Measurements from ENCODE around the gene NAALADL1.

DNA sequence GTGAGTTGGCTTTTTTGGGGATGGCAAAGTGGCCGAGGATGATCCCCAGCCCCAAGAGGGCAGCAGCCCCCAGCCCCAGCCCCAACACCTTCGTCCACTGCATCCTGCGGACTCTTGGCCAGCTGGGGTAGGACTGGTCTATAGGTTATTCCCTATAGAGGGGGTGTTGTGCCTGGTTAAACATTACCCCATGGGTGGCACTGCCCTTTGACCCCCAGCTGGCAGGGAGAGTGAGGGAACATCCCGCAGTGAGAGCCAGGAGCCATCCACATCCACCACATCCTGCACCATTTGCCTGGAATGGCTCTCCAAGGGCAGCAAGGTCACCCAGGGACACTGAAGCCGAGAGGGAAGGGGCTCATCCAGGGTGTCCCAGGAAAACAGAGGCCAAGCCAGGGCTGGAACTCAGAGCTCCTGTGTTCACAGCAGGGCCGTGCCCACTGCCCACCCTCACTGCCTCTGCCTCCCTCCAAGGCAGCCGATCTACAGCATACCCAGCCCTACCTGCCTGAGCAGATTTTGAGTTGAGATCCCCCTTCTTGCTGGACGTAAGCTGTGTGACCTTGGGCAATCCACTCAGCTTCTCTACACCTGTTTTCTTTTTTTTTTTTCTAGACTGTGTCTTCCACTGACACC is at the start of gene NAALADL1:
- TF ChIP-seq, protein P1, sequence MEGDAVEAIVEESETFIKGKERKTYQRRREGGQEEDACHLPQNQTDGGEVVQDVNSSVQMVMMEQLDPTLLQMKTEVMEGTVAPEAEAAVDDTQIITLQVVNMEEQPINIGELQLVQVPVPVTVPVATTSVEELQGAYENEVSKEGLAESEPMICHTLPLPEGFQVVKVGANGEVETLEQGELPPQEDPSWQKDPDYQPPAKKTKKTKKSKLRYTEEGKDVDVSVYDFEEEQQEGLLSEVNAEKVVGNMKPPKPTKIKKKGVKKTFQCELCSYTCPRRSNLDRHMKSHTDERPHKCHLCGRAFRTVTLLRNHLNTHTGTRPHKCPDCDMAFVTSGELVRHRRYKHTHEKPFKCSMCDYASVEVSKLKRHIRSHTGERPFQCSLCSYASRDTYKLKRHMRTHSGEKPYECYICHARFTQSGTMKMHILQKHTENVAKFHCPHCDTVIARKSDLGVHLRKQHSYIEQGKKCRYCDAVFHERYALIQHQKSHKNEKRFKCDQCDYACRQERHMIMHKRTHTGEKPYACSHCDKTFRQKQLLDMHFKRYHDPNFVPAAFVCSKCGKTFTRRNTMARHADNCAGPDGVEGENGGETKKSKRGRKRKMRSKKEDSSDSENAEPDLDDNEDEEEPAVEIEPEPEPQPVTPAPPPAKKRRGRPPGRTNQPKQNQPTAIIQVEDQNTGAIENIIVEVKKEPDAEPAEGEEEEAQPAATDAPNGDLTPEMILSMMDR (IDR thresholded peaks at IDR 0.05) = no peak
- no peak for TF ChIP-seq POLR2A (IDR thresholded peaks at IDR 0.05)

All from esophagus squamous epithelium (tissue), 4 donors.